ENCODE results near the gene POLDIP3.
"Not testable (repeated sequence)": the region's sequence is repeated elsewhere in the genome, so short reads cannot be mapped to it uniquely, and the experiment has no call there.

DNA sequence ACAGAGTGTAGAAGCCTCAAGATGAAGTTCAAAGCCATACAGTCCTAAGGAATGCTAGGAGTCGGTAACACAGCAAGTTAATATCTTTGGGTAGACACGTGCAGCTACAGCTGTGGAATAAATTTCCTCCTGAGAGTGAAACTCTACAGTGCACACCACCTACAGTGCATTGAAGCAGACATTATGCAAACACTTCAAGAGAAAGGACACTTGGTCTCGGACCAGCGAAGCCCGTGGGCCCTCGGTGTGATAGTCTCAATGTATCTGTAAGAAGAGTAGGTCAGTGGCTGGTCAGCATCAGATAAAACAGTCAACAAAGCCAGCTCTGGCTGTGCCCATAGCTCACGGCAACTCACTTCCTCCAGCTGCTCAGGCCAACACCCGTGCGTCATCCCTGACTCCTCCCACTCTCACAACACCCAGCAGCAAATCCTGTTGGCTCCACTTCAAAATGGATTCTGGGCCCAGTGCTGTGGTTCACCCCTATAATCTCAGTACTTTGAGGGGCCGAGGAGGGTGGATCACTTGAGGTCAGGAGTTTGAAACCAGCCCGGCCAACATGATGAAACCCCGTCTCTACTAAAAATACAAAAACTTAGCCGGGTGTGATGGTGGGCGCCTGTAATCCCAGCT is 77.4 kb downstream of the POLDIP3 start:
- TF ChIP-seq, protein P1, sequence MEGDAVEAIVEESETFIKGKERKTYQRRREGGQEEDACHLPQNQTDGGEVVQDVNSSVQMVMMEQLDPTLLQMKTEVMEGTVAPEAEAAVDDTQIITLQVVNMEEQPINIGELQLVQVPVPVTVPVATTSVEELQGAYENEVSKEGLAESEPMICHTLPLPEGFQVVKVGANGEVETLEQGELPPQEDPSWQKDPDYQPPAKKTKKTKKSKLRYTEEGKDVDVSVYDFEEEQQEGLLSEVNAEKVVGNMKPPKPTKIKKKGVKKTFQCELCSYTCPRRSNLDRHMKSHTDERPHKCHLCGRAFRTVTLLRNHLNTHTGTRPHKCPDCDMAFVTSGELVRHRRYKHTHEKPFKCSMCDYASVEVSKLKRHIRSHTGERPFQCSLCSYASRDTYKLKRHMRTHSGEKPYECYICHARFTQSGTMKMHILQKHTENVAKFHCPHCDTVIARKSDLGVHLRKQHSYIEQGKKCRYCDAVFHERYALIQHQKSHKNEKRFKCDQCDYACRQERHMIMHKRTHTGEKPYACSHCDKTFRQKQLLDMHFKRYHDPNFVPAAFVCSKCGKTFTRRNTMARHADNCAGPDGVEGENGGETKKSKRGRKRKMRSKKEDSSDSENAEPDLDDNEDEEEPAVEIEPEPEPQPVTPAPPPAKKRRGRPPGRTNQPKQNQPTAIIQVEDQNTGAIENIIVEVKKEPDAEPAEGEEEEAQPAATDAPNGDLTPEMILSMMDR (conservative IDR thresholded peaks at IDR 0.05; ENCODE audit: low read depth, low read length), result not testable (repeated sequence)
- TF ChIP-seq SMC3 (IDR thresholded peaks at IDR 0.05; ENCODE audit: low read depth, low read length); RAD21 (IDR thresholded peaks at IDR 0.05; ENCODE audit: low read length); POLR2A (IDR thresholded peaks at IDR 0.05; ENCODE audit: low read depth, low read length); MAZ (IDR thresholded peaks at IDR 0.05; ENCODE audit: borderline replicate concordance, low read depth, low read length); RCOR1 (IDR thresholded peaks at IDR 0.05; ENCODE audit: insufficient replicate concordance, low read length); BHLHE40 (IDR thresholded peaks at IDR 0.05; ENCODE audit: low read depth, low read length): not testable (repeated sequence)
- TF ChIP-seq, protein P2, sequence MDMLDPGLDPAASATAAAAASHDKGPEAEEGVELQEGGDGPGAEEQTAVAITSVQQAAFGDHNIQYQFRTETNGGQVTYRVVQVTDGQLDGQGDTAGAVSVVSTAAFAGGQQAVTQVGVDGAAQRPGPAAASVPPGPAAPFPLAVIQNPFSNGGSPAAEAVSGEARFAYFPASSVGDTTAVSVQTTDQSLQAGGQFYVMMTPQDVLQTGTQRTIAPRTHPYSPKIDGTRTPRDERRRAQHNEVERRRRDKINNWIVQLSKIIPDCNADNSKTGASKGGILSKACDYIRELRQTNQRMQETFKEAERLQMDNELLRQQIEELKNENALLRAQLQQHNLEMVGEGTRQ (IDR thresholded peaks at IDR 0.05; ENCODE audit: low read depth, low read length), result not testable (repeated sequence)
